Measurements from ENCODE around the gene TLDC2. TPM values are rescaled to one million over a fixed set of nuclear protein-coding genes. Genes with fewer than 3 reads are reported as not detected.

The TLDC2 gene
- total RNA-seq, 2 experiments from 2014 or later, result not detected

DNA sequence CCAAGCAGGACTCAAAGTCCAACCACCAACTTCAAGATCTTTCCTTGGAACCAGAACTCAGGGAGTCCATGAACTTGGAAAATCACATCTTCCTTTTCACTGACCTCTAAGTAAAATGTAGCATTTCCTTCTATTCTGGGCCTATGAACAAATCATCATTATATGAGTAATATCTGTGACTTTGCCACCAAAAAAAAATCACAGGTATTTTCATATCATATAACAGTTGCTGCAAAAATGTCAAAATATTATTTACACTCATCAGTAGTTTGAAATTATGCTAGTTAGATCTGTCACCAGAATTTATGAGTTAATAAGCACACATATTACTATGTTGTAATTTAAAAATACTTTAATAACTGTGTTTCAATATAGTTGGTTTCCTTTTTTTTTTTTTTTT lies 27.3 kb upstream of the TLDC2 start:
- no peak overlapping the region for H3K4me3 ChIP-seq (ENCODE audit: low read length)

DNA sequence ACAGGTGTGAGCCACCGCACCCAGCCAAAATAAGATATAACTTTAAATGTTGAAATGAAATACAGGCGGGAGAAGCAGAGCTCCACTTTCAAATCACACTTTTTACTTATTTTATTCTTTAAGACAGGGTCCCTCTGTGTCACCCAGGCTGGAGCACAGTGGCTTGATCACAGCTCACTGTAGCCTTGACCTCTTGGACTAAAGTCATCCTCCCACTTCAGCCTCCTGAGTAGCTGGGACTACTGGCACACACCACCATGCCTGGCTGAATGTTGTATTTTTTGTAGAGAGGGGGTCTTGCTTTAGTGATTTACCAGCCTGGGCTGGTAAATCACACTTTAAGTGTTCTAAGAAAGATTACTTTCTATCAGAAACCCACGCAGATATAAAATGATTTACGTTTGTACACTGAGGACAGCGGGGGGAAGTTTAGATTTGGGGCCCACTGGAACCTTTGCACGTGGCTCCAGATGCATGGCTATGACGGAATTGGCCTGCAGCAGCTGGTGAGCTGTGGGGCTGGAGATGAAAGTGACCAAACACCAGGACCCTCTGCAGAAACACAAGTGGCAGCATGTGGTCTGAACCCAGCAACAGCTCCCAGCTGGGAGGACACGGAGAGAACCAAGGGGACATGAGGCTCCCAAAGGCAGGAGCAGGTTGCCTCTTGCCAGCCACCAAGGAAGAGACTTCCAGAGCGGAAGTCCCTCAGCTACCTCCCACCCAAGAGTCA lies 26.4 kb upstream of the TLDC2 start:
- no peaks in the 10 kb centered on the region for H3K36me3 ChIP-seq (ENCODE audit: insufficient read depth, low read length)
- peaks cover 0 to 5% of the 10 kb centered on the region in 2 experiments for H3K9me3 ChIP-seq (ENCODE audit: control insufficient read depth in 1 of 2, insufficient read depth in 1 of 2, low read length in 2 of 2)
- TF ChIP-seq, protein P1, sequence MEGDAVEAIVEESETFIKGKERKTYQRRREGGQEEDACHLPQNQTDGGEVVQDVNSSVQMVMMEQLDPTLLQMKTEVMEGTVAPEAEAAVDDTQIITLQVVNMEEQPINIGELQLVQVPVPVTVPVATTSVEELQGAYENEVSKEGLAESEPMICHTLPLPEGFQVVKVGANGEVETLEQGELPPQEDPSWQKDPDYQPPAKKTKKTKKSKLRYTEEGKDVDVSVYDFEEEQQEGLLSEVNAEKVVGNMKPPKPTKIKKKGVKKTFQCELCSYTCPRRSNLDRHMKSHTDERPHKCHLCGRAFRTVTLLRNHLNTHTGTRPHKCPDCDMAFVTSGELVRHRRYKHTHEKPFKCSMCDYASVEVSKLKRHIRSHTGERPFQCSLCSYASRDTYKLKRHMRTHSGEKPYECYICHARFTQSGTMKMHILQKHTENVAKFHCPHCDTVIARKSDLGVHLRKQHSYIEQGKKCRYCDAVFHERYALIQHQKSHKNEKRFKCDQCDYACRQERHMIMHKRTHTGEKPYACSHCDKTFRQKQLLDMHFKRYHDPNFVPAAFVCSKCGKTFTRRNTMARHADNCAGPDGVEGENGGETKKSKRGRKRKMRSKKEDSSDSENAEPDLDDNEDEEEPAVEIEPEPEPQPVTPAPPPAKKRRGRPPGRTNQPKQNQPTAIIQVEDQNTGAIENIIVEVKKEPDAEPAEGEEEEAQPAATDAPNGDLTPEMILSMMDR (IDR thresholded peaks at IDR 0.05), result no peak
- intact Hi-C loops (cut with DNase I, micrococcal nuclease), result no loop called here
- no peaks in the 10 kb centered on the region for H3K9me3 Mint-ChIP-seq
- H3K27me3 Mint-ChIP-seq, result no peaks in the 10 kb centered on the region
- ChIA-PET CTCF (no interaction called here), POLR2A (no interaction called here)
- no peaks in the 10 kb centered on the region for H3K4me1 ChIP-seq (ENCODE audit: insufficient read depth, low read length)
- no peak overlapping the region for H3K27ac ChIP-seq (ENCODE audit: low read depth in 1 of 2, low read length in 2 of 2)
- H3K4me3 Mint-ChIP-seq, result no peak overlapping the region
- H3K4me3 ChIP-seq (ENCODE audit: low read length), result no peak overlapping the region
- no peaks in the 10 kb centered on the region for H3K4me1 Mint-ChIP-seq (ENCODE audit: low read depth)
- ATAC-seq (ENCODE audit: poor library complexity), result no peak
- H3K36me3 Mint-ChIP-seq (ENCODE audit: low read depth), result no peaks in the 10 kb centered on the region
- H3K27me3 ChIP-seq (ENCODE audit: control insufficient read depth in 1 of 2, insufficient read depth in 2 of 2, low read length in 2 of 2), result no peaks in the 10 kb centered on the region
- no peak overlapping the region for H3K27ac Mint-ChIP-seq
- DNase-seq, result no peak

More for the DNA sequence above, 27.3 kb upstream of the TLDC2 start:
- TF ChIP-seq, protein P1 (IDR thresholded peaks at IDR 0.05), result no peak
- H3K36me3 ChIP-seq (ENCODE audit: insufficient read depth, low read length), result no peaks in the 10 kb centered on the region
- Mint-ChIP-seq H3K9me3 (no peaks in the 10 kb centered on the region), H3K36me3 (ENCODE audit: low read depth) (no peaks in the 10 kb centered on the region), H3K27me3 (no peaks in the 10 kb centered on the region), H3K4me3 (no peak overlapping the region), H3K27ac (no peak overlapping the region), H3K4me1 (ENCODE audit: low read depth) (peaks cover 1% of the 10 kb centered on the region)
- intact Hi-C loops (cut with DNase I, micrococcal nuclease), result no loop called here
- no peak overlapping the region for H3K27ac ChIP-seq (ENCODE audit: low read depth in 1 of 2, low read length in 2 of 2)
- CTCF ChIA-PET, result no interaction called here
- ATAC-seq (ENCODE audit: poor library complexity), result no peak
- peaks cover 0 to 5% of the 10 kb centered on the region in 2 experiments for H3K9me3 ChIP-seq (ENCODE audit: control insufficient read depth in 1 of 2, insufficient read depth in 1 of 2, low read length in 2 of 2)
- DNase-seq, result no peak
- H3K4me1 ChIP-seq (ENCODE audit: insufficient read depth, low read length), result peaks cover 3% of the 10 kb centered on the region
- no peaks in the 10 kb centered on the region for H3K27me3 ChIP-seq (ENCODE audit: control insufficient read depth in 1 of 2, insufficient read depth in 2 of 2, low read length in 2 of 2)
- POLR2A ChIA-PET, result no interaction called here

DNA sequence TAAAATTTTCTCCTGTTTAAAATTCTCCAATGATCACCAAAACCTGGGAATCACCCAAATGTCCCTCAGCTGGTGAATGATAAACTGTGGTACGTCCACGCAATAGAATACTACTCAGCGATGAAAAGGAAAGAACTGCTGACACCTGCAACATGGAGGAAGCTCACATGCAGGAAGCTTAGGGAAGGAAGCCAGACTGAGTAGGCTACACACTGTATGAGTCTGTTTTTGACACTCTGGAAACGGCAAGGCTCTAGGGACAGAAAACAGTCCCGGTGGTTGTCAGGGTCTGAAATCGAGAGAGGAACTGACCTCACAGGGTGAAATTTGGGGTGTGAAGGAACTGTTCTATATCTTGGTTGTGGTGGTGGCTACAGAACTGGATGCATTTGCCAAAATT lies 25.2 kb upstream of the TLDC2 start:
- ChIA-PET CTCF (no interaction called here), POLR2A (no interaction called here)
- H3K27ac Mint-ChIP-seq, result no peak overlapping the region
- Histone ChIP-seq H3K4me1 (ENCODE audit: insufficient read depth, low read length) (peaks cover under 1% of the 10 kb centered on the region), H3K9me3 (ENCODE audit: control insufficient read depth in 1 of 2, insufficient read depth in 1 of 2, low read length in 2 of 2) (peaks cover 0 to 5% of the 10 kb centered on the region in 2 experiments), H3K27me3 (ENCODE audit: control insufficient read depth in 1 of 2, insufficient read depth in 2 of 2, low read length in 2 of 2) (no peaks in the 10 kb centered on the region), H3K4me3 (ENCODE audit: low read length) (no peak overlapping the region), H3K36me3 (ENCODE audit: insufficient read depth, low read length) (no peaks in the 10 kb centered on the region), H3K27ac (ENCODE audit: low read depth in 1 of 2, low read length in 2 of 2) (no peak overlapping the region)
- TF ChIP-seq, protein P1 (IDR thresholded peaks at IDR 0.05), result no peak
- H3K27me3 Mint-ChIP-seq, result no peaks in the 10 kb centered on the region
- DNase-seq, result no peak
- no peak for ATAC-seq (ENCODE audit: poor library complexity)
- no peak overlapping the region for H3K4me3 Mint-ChIP-seq
- H3K4me1 Mint-ChIP-seq (ENCODE audit: low read depth), result peaks cover under 1% of the 10 kb centered on the region
- intact Hi-C loops (cut with DNase I, micrococcal nuclease), result no loop called here
- H3K9me3 Mint-ChIP-seq, result no peaks in the 10 kb centered on the region
- H3K36me3 Mint-ChIP-seq (ENCODE audit: low read depth), result no peaks in the 10 kb centered on the region

All from CD4-positive, alpha-beta T cell (primary cell).